ENCODE results near the gene RNF212B.
"Not testable (repeated sequence)": the region's sequence is repeated elsewhere in the genome, so short reads cannot be mapped to it uniquely, and the experiment has no call there.

The RNF212B gene

DNA sequence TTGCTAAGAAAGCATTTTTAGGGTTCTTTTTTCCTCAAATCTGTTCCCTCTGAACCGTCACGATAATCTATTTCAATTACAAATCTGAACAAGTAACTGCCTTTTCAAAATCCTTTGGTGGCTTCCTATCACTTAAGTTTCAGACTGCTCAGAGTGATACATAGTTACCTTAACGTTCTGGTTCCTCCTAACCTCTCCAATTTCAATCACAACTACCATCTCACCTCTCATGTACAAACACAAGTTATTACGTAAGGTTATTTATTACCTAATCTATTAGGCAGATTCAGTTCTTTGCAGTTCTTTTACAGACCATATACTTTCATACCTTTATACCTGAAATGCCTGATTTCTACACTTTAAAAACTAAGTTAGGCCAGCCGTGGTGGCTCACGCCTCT is 12.1 kb downstream of the RNF212B start:
- TF ChIP-seq, protein P1, sequence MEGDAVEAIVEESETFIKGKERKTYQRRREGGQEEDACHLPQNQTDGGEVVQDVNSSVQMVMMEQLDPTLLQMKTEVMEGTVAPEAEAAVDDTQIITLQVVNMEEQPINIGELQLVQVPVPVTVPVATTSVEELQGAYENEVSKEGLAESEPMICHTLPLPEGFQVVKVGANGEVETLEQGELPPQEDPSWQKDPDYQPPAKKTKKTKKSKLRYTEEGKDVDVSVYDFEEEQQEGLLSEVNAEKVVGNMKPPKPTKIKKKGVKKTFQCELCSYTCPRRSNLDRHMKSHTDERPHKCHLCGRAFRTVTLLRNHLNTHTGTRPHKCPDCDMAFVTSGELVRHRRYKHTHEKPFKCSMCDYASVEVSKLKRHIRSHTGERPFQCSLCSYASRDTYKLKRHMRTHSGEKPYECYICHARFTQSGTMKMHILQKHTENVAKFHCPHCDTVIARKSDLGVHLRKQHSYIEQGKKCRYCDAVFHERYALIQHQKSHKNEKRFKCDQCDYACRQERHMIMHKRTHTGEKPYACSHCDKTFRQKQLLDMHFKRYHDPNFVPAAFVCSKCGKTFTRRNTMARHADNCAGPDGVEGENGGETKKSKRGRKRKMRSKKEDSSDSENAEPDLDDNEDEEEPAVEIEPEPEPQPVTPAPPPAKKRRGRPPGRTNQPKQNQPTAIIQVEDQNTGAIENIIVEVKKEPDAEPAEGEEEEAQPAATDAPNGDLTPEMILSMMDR (IDR thresholded peaks at IDR 0.05; ENCODE audit: insufficient read depth, low read length, poor library complexity, severe bottlenecking) = no peak
- DNase-seq (ENCODE audit: extremely low read depth, insufficient read length) = no peak
- Histone ChIP-seq H3K27me3 (replicated peaks; ENCODE audit: control insufficient read depth, insufficient read depth, low read length) (no peaks in the 10 kb centered on the region), H3K36me3 (ENCODE audit: control insufficient read depth, insufficient read depth, low read length) (no peaks in the 10 kb centered on the region), H3K4me3 (replicated peaks; ENCODE audit: low read depth, low read length) (no peak overlapping the region)

DNA sequence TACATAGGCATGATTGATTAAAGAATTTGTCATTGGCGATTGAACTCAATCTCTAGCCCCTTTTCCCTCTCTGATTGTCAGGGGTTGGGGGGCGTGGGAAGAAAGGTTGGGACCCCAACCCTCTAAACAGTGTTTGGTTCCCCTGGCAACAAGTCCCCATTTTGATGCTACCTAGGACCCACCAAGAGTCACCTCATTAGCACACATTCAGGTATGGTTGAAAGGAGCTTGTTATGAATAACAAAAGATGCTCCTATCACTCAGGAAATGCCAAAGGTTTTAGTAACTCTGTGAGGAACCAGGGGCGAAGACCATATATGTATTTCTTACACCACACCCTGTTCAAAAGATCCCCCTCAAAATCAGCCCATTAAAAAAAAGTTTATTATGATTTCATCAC is 14.3 kb downstream of the RNF212B start:
- Histone ChIP-seq H3K4me3 (replicated peaks; ENCODE audit: low read depth, low read length) (no peak overlapping the region), H3K36me3 (ENCODE audit: control insufficient read depth, insufficient read depth, low read length) (no peaks in the 10 kb centered on the region), H3K27me3 (replicated peaks; ENCODE audit: control insufficient read depth, insufficient read depth, low read length) (no peaks in the 10 kb centered on the region)
- TF ChIP-seq, protein P1 (IDR thresholded peaks at IDR 0.05; ENCODE audit: insufficient read depth, low read length, poor library complexity, severe bottlenecking) = no peak
- no peak for DNase-seq (ENCODE audit: extremely low read depth, insufficient read length)

DNA sequence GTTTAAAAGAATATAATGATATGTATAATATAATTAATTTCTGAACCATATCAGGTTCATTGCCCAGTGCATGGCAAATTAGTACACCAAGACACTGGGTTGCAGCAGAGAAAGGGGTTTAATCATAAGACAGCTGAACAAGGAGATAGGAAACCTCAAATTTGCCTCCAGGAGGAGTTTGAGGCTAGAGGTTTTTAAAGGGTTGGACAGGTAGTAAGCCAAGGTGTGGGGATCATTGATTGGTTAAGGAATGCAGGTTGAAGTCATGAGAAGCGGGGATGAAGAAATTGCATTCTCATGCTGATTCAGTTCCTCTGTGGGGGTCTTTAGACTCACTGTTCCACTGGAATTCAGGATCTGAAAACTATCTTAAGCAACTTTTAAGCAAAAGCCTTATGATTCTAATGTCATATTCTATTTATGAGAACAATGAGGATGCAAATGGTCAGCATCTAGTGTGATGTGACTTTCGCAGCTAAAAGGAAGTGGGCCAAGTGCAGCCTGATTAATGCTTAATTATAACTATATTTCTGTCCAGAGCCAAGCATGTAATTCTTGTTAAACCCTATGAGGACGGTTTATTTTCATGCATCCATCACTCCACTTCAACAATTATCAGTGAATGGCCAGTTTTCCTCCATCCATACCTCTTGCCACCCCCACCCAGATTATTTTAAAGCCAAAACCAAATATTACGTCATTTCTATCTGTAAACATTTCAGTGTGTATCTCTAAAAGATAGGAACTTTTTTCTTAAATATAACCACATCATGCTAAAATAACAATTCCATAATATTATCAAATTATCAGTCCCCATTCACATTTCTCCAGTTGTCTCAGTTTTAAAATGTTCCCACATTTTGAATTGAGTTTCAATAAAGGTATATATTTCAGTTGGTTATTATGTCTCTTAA is 14.9 kb downstream of the RNF212B start:
- Histone ChIP-seq H3K4me3 (replicated peaks; ENCODE audit: low read depth, low read length) (no peak overlapping the region), H3K27me3 (replicated peaks; ENCODE audit: control insufficient read depth, insufficient read depth, low read length) (no peaks in the 10 kb centered on the region), H3K36me3 (ENCODE audit: control insufficient read depth, insufficient read depth, low read length) (no peaks in the 10 kb centered on the region)
- TF ChIP-seq, protein P1 (IDR thresholded peaks at IDR 0.05; ENCODE audit: insufficient read depth, low read length, poor library complexity, severe bottlenecking) = no peak
- DNase-seq (ENCODE audit: extremely low read depth, insufficient read length) = no peak

DNA sequence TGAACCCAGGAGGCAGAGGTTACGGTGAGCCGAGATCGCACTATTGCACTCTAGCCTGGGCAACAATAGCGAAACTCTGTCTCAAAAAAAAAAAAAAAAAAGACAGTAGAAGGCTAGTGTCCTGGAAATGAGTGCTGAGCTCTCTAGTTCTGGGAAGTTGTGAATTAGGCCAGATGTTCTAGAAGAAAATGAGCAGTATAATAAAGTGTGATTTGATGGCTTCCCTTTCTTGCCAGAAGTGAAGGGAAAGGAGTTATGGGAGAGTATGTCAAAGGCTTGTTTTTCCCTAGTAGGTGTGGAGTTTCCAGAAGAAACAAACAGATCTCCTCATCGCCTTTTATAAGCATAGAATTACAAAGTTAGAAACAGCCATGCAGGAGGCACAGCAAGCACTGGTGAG is 20.5 kb downstream of the RNF212B start:
- no peak for DNase-seq (ENCODE audit: extremely low read depth, insufficient read length)
- Histone ChIP-seq H3K27me3 (replicated peaks; ENCODE audit: control insufficient read depth, insufficient read depth, low read length) (no peaks in the 10 kb centered on the region), H3K4me3 (replicated peaks; ENCODE audit: low read depth, low read length) (no peak overlapping the region), H3K36me3 (ENCODE audit: control insufficient read depth, insufficient read depth, low read length) (no peaks in the 10 kb centered on the region)
- TF ChIP-seq, protein P1 (IDR thresholded peaks at IDR 0.05; ENCODE audit: insufficient read depth, low read length, poor library complexity, severe bottlenecking) = no peak

DNA sequence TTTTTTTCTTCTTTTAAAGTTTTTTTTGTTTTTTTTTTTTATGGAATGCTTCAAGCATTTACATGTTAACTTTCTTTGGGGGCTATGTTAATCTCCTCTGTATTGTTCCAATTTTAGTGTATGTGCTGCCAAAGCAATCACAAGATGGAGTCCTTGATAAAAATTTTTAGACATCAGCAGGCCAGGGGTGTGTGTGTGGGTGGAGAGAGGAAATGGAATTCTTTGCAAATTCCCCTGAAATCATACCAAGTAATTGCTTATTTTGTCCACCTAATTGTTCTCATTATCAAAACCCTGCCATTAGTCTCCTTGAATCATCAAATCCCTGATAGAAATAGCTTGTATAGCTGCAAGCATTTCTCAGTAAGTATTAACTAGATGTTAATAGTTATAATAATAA is 21.7 kb downstream of the RNF212B start:
- H3K4me3 ChIP-seq (replicated peaks; ENCODE audit: low read depth, low read length) = no peak overlapping the region
- H3K27me3 ChIP-seq (replicated peaks; ENCODE audit: control insufficient read depth, insufficient read depth, low read length) = no peaks in the 10 kb centered on the region
- H3K36me3 ChIP-seq (ENCODE audit: control insufficient read depth, insufficient read depth, low read length) = no peaks in the 10 kb centered on the region
- TF ChIP-seq, protein P1 (IDR thresholded peaks at IDR 0.05; ENCODE audit: insufficient read depth, low read length, poor library complexity, severe bottlenecking) = no peak
- no peak for DNase-seq (ENCODE audit: extremely low read depth, insufficient read length)

DNA sequence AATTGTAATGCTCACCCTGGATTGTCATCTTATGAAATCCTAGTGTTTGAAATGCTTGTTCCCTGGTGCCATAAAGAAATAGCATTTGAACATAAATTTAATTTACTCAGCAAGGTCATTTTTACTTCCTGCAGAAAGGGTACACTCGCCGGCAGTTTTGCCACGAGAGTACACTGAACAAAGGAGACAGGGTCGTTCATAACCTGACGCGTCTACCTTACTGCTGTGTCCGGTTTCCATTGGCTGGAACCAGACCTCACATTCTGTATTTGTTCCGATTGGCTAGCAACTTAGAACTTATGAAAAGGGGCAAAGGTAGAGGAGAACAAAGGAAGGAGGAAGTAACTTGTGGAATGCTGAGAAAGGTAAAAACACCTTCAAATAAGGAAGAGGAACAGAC is 23.1 kb downstream of the RNF212B start:
- not testable (repeated sequence) for DNase-seq (ENCODE audit: extremely low read depth, insufficient read length); H3K27me3 ChIP-seq (replicated peaks; ENCODE audit: control insufficient read depth, insufficient read depth, low read length); H3K4me3 ChIP-seq (replicated peaks; ENCODE audit: low read depth, low read length); H3K36me3 ChIP-seq (ENCODE audit: control insufficient read depth, insufficient read depth, low read length)
